ENCODE results near the gene LATS2.
"Not testable (repeated sequence)": the region's sequence is repeated elsewhere in the genome, so short reads cannot be mapped to it uniquely, and the experiment has no call there.

Gene LATS2

GRCh38 chr13:20977394-20977793, 84.0 kb downstream of the LATS2 start:
- Histone ChIP-seq H3K36me3 (ENCODE audit: control insufficient read depth in 2 of 2, insufficient read depth in 2 of 2, low read length in 2 of 2) (peaks cover 58 to 62% of the 10 kb centered on the region in 2 donors), H3K4me3 (ENCODE audit: low read length in 2 of 2) (no peak overlapping the region), H3K4me1 (ENCODE audit: control insufficient read depth, insufficient read depth, low read length) (no peaks in the 10 kb centered on the region), H3K27me3 (ENCODE audit: control insufficient read depth in 1 of 2, insufficient read depth in 2 of 2, low read length in 2 of 2) (no peaks in the 10 kb centered on the region), H3K9me3 (ENCODE audit: control insufficient read depth in 2 of 2, low read length in 2 of 2) (no peaks in the 10 kb centered on the region), H3K27ac (ENCODE audit: low read length) (no peak overlapping the region), H3K9ac (ENCODE audit: low read length in 2 of 2) (no peak overlapping the region)

DNA sequence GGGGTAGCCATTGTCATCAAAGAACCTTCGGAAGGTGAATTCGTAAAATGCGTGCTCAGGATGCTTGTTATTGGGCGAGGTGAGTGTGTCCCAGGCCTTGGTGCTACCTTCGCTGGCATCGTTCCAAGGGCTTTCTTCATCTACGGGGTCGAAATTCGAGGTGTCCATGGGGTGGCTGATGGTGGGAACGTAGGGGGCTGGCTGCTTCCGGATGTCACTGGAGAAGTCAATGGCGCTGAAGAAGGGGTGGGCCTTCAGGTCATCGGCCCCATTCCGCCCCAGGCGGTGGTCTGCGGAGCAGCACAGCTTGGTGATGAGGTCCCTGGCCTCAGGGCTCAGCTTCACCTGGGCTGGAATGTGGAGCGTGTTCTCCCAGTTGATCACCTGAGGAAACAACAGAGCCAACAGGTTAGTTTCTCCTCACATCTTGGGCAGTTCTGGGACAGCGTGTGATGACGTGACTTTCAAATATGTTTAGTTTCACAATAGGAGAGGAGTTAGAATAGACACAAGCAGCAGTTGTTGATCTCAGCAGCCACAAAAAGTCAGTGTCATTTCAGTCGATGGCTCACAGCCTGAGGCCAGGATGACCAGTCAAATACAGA, 86.3 kb downstream of the LATS2 start:
- H3K4me1 ChIP-seq (ENCODE audit: control insufficient read depth, insufficient read depth, low read length): no peaks in the 10 kb centered on the region
- H3K36me3 ChIP-seq (ENCODE audit: control insufficient read depth in 2 of 2, insufficient read depth in 2 of 2, low read length in 2 of 2): peaks cover 41 to 42% of the 10 kb centered on the region in 2 donors
- no peak overlapping the region for H3K9ac ChIP-seq (ENCODE audit: low read length in 2 of 2)
- H3K27me3 ChIP-seq (ENCODE audit: control insufficient read depth in 1 of 2, insufficient read depth in 2 of 2, low read length in 2 of 2): no peaks in the 10 kb centered on the region
- H3K27ac ChIP-seq (ENCODE audit: low read length): no peak overlapping the region
- no peak overlapping the region for H3K4me3 ChIP-seq (ENCODE audit: low read length in 2 of 2)
- no peaks in the 10 kb centered on the region for H3K9me3 ChIP-seq (ENCODE audit: control insufficient read depth in 2 of 2, low read length in 2 of 2)

DNA sequence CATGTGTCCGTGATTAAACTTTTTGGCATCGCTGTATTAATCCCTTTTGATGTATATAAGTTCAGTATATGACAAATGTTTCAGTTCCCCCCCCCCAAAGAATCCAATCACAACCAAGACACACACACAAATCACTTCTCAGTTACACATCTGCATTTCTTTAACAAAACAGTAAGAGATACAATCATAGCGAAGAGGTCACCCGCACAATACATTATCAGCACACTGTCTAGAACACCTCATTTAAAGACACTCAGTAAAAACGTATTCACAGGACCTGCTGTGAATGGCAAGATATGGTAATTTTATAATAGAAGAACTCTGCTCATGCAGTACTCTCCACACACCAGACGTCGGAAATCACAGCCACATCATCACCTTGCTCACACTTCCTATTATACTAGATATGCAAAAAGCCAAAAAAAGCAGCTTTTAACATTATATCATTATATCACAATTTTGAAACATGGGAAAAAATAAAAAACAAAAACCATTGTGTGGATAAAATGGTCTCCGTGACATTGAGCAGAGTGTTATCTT, 87.4 kb downstream of the LATS2 start:
- Histone ChIP-seq H3K9ac (ENCODE audit: low read length in 2 of 2) (no peak overlapping the region), H3K4me3 (ENCODE audit: low read length in 2 of 2) (no peak overlapping the region), H3K27ac (ENCODE audit: low read length) (no peak overlapping the region), H3K9me3 (ENCODE audit: control insufficient read depth in 2 of 2, low read length in 2 of 2) (no peaks in the 10 kb centered on the region), H3K27me3 (ENCODE audit: control insufficient read depth in 1 of 2, insufficient read depth in 2 of 2, low read length in 2 of 2) (no peaks in the 10 kb centered on the region), H3K36me3 (ENCODE audit: control insufficient read depth in 2 of 2, insufficient read depth in 2 of 2, low read length in 2 of 2) (peaks cover 35% of the 10 kb centered on the region in 2 donors), H3K4me1 (ENCODE audit: control insufficient read depth, insufficient read depth, low read length) (no peaks in the 10 kb centered on the region)

DNA sequence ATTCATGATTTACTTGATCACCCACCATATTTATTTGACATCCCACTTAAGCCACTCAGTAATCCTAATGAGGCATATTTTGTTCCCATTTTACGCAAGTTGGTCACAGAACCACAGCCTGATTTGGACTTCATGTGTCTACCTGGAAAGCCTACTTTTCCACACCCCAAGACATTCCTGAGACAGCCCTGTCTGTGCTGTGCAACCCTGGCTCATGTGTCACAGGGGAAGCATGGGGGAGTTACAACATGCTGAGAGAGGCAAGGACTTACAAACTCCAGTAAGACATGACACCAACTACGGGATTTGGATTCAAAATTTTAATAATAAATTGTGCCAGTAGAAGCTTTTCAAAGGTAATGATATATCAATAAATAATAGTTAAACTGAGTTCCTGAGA, 88.7 kb downstream of the LATS2 start:
- no peak overlapping the region for H3K27ac ChIP-seq (ENCODE audit: low read length)
- H3K4me1 ChIP-seq (ENCODE audit: control insufficient read depth, insufficient read depth, low read length): no peaks in the 10 kb centered on the region
- H3K9ac ChIP-seq (ENCODE audit: low read length in 2 of 2): no peak overlapping the region
- no peak overlapping the region for H3K4me3 ChIP-seq (ENCODE audit: low read length in 2 of 2)
- no peaks in the 10 kb centered on the region for H3K27me3 ChIP-seq (ENCODE audit: control insufficient read depth in 1 of 2, insufficient read depth in 2 of 2, low read length in 2 of 2)
- H3K36me3 ChIP-seq (ENCODE audit: control insufficient read depth in 2 of 2, insufficient read depth in 2 of 2, low read length in 2 of 2): peaks cover 30 to 32% of the 10 kb centered on the region in 2 donors
- no peaks in the 10 kb centered on the region for H3K9me3 ChIP-seq (ENCODE audit: control insufficient read depth in 2 of 2, low read length in 2 of 2)

DNA sequence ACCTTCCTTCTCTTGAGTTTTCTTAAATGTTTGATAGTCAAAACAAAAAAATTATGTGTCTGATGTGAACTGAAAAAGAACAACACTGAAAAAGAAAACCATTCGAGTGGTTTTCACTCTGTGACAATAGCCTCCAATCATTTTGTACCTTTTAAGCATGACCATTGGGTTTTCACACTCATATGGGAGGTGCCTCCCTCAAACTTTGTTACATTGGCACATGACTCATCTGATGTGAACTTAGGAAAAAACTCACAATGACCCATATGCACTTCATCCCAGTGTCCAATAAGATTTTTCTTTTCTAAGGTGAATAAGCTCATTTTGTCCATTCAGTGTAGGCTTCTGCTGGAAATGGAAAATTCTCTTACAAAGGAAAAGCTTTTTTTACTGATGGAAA, 92.2 kb downstream of the LATS2 start:
- Histone ChIP-seq H3K36me3 (ENCODE audit: control insufficient read depth in 2 of 2, insufficient read depth in 2 of 2, low read length in 2 of 2) (peaks cover 11 to 17% of the 10 kb centered on the region in 2 donors), H3K27ac (ENCODE audit: low read length) (no peak overlapping the region), H3K27me3 (ENCODE audit: control insufficient read depth in 1 of 2, insufficient read depth in 2 of 2, low read length in 2 of 2) (no peaks in the 10 kb centered on the region), H3K4me1 (ENCODE audit: control insufficient read depth, insufficient read depth, low read length) (no peaks in the 10 kb centered on the region), H3K9ac (ENCODE audit: low read length in 2 of 2) (no peak overlapping the region), H3K9me3 (ENCODE audit: control insufficient read depth in 2 of 2, low read length in 2 of 2) (no peaks in the 10 kb centered on the region), H3K4me3 (ENCODE audit: low read length in 2 of 2) (no peak overlapping the region)

DNA sequence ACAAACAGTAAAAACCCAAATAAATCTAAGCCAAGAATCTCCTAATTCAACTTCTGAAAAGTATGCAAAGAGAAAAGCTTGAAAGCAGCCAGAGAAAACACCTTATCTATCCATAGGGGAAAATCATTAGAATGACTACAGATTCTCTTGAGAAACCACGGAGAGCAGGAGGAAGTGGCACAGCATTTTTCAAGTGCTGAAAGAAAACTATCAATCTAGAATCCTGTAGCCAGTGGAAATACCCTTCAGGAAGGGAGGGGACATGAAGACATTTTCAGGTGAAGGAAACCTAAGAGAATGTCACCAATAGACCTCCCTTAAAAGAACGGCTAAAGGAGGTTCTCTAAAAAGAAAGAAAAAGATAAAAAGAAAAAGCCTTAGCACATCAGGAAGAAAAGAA, 92.6 kb downstream of the LATS2 start:
- H3K27me3 ChIP-seq (ENCODE audit: control insufficient read depth in 1 of 2, insufficient read depth in 2 of 2, low read length in 2 of 2): no peaks in the 10 kb centered on the region

DNA sequence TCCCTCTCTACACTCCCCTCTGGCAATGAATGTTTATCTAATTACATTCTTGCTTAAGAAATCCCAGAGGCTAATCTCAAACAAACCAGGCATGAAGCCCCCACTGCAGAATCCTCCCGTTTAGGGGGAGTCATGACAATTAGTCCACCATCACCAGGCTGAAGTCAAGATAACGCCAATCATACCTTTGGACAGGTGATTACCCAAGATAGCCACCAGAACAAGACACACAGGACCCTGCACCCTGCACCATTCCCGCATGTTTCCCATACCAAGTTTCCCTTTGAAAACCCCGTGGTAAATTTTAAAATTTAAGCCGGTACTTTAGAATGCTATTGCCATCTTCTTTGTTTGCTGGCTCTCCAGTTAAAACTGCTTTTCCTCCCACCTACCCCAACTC, 94.0 kb downstream of the LATS2 start:
- Histone ChIP-seq H3K9ac (ENCODE audit: low read length in 2 of 2) (no peak overlapping the region), H3K27ac (ENCODE audit: low read length) (no peak overlapping the region), H3K9me3 (ENCODE audit: control insufficient read depth in 2 of 2, low read length in 2 of 2) (no peaks in the 10 kb centered on the region), H3K4me3 (ENCODE audit: low read length in 2 of 2) (no peak overlapping the region), H3K4me1 (ENCODE audit: control insufficient read depth, insufficient read depth, low read length) (no peaks in the 10 kb centered on the region), H3K27me3 (ENCODE audit: control insufficient read depth in 1 of 2, insufficient read depth in 2 of 2, low read length in 2 of 2) (no peaks in the 10 kb centered on the region), H3K36me3 (ENCODE audit: control insufficient read depth in 2 of 2, insufficient read depth in 2 of 2, low read length in 2 of 2) (peaks cover 0 to under 1% of the 10 kb centered on the region in 2 donors)

More for the DNA sequence above, 92.6 kb downstream of the LATS2 start:
- H3K9me3 ChIP-seq (ENCODE audit: control insufficient read depth in 2 of 2, low read length in 2 of 2): no peaks in the 10 kb centered on the region
- peaks cover 8 to 12% of the 10 kb centered on the region in 2 donors for H3K36me3 ChIP-seq (ENCODE audit: control insufficient read depth in 2 of 2, insufficient read depth in 2 of 2, low read length in 2 of 2)
- no peak overlapping the region for H3K27ac ChIP-seq (ENCODE audit: low read length)
- H3K4me3 ChIP-seq (ENCODE audit: low read length in 2 of 2): no peak overlapping the region
- no peaks in the 10 kb centered on the region for H3K4me1 ChIP-seq (ENCODE audit: control insufficient read depth, insufficient read depth, low read length)
- H3K9ac ChIP-seq (ENCODE audit: low read length in 2 of 2): no peak overlapping the region

DNA sequence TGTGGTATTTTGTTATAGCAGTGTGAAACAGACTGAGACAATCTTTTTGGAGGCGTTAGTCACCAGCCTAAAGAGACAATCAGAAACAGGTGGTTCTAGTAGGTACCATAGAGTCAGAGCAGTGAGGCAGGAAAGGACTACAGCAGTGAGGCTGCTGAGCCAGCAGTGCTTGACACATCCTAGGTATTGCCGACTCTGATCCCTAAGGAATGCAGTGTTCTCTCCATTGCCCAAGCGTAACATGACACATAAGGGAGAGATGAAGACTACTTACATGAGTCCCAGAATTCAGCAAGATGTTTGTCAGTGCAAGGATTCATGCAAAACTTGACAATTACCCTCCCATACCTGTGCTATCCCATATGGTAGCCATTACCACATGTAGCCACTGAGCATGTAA, 96.5 kb downstream of the LATS2 start:
- Histone ChIP-seq H3K9ac (ENCODE audit: low read length in 2 of 2) (no peak overlapping the region), H3K36me3 (ENCODE audit: control insufficient read depth in 2 of 2, insufficient read depth in 2 of 2, low read length in 2 of 2) (no peaks in the 10 kb centered on the region), H3K27ac (ENCODE audit: low read length) (no peak overlapping the region), H3K4me1 (ENCODE audit: control insufficient read depth, insufficient read depth, low read length) (no peaks in the 10 kb centered on the region), H3K27me3 (ENCODE audit: control insufficient read depth in 1 of 2, insufficient read depth in 2 of 2, low read length in 2 of 2) (no peaks in the 10 kb centered on the region), H3K9me3 (ENCODE audit: control insufficient read depth in 2 of 2, low read length in 2 of 2) (no peaks in the 10 kb centered on the region), H3K4me3 (ENCODE audit: low read length in 2 of 2) (no peak overlapping the region)

GRCh38 chr13:20961663-20962062, 99.7 kb downstream of the LATS2 start:
- H3K27me3 ChIP-seq (ENCODE audit: control insufficient read depth in 1 of 2, insufficient read depth in 2 of 2, low read length in 2 of 2); H3K4me1 ChIP-seq (ENCODE audit: control insufficient read depth, insufficient read depth, low read length); H3K9me3 ChIP-seq (ENCODE audit: control insufficient read depth in 2 of 2, low read length in 2 of 2); H3K4me3 ChIP-seq (ENCODE audit: low read length in 2 of 2); H3K36me3 ChIP-seq (ENCODE audit: control insufficient read depth in 2 of 2, insufficient read depth in 2 of 2, low read length in 2 of 2); H3K9ac ChIP-seq (ENCODE audit: low read length in 2 of 2); H3K27ac ChIP-seq (ENCODE audit: low read length): not testable (repeated sequence)

DNA sequence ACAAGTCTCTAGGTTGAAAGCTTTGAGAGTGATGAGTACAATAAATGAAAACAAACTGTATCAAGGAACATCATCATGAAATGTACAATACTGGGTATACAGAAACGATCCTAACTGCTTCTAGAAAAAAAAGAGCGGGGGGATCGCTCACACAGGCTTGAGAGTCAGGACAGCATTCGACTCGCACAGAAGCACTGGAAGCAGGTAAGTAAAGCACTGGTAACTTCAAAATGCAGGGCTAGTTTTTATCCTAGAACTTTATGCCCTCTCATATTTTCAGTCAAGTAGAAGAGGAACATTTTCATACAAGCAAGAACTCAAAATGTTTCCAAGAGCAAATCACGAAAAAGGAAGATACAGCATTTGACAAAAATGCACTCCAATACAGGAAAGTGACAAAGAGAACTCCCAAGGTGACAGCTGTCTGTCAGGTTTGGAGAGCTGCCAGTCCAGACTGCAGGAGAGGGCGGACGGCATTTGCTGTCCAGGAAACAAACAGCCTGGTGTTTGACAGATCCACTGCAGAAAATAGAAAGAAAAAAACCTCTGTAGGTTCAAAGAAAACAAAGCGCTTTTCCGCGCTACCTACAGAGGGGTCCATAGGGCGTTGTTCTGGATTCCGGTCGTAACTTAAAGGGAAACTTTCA, 100.6 kb downstream of the LATS2 start:
- Histone ChIP-seq H3K27ac (ENCODE audit: low read length) (no peak overlapping the region), H3K4me3 (ENCODE audit: low read length in 2 of 2) (no peak overlapping the region), H3K27me3 (ENCODE audit: control insufficient read depth in 1 of 2, insufficient read depth in 2 of 2, low read length in 2 of 2) (no peaks in the 10 kb centered on the region), H3K36me3 (ENCODE audit: control insufficient read depth in 2 of 2, insufficient read depth in 2 of 2, low read length in 2 of 2) (no peaks in the 10 kb centered on the region), H3K9ac (ENCODE audit: low read length in 2 of 2) (no peak overlapping the region), H3K4me1 (ENCODE audit: control insufficient read depth, insufficient read depth, low read length) (no peaks in the 10 kb centered on the region), H3K9me3 (ENCODE audit: control insufficient read depth in 2 of 2, low read length in 2 of 2) (no peaks in the 10 kb centered on the region)

GRCh38 chr13:20957049-20957620, 104.3 kb downstream of the LATS2 start:
- H3K27me3 ChIP-seq (ENCODE audit: control insufficient read depth in 1 of 2, insufficient read depth in 2 of 2, low read length in 2 of 2); H3K27ac ChIP-seq (ENCODE audit: low read length); H3K36me3 ChIP-seq (ENCODE audit: control insufficient read depth in 2 of 2, insufficient read depth in 2 of 2, low read length in 2 of 2); H3K9me3 ChIP-seq (ENCODE audit: control insufficient read depth in 2 of 2, low read length in 2 of 2); H3K4me3 ChIP-seq (ENCODE audit: low read length in 2 of 2); H3K4me1 ChIP-seq (ENCODE audit: control insufficient read depth, insufficient read depth, low read length); H3K9ac ChIP-seq (ENCODE audit: low read length in 2 of 2): not testable (repeated sequence)
